GM19328 (cell line): Measurements from ENCODE around the gene SH3PXD2A.

Source experiments
- ATAC-seq: cut with Tn5 transposase; IDR thresholded peaks from one replicate; pipeline ENCODE4 v1.9.1; 2021; ENCODE audit warnings: mild to moderate bottlenecking, moderate library complexity; ENCODE audit not compliant: unreplicated experiment

SH3PXD2A gene

DNA sequence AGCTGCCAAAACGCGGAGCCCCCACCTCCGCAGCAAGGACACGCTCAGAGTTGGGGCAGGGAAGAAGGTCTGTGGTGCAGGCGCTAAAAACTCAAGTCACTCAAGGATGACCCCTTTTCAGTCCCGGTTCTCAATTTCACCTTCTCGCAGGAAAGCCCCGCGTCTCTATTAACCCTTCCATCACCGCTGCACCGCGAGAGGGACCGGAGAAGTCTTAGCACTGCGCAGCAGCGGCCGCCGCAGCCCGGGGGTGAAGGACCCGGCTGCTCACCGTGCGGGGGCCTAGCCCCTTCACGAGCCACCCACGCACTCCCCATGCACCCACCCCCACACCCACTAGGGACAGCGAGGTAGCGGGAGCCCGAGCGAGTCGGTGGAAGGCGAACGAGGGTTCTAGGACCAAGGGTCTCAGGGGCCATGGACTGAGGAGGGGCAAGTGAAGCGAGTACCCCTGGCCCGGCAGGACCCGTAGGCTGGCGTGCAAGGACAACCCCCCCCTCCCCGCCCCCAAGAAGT, 162.9 kb downstream of the SH3PXD2A start:
- no peak for ATAC-seq

GRCh38 chr10:103691723-103692435, 163.5 kb downstream of the SH3PXD2A start:
- no peak for ATAC-seq

- no peak for ATAC-seq
Observed at GRCh38 chr10:103691267-103691666, 164.1 kb downstream of the SH3PXD2A start.

GRCh38 chr10:103690281-103690680, 165.1 kb downstream of the SH3PXD2A start:
- ATAC-seq: no peak

GRCh38 chr10:103688491-103688890, 166.9 kb downstream of the SH3PXD2A start:
- ATAC-seq: no peak

DNA sequence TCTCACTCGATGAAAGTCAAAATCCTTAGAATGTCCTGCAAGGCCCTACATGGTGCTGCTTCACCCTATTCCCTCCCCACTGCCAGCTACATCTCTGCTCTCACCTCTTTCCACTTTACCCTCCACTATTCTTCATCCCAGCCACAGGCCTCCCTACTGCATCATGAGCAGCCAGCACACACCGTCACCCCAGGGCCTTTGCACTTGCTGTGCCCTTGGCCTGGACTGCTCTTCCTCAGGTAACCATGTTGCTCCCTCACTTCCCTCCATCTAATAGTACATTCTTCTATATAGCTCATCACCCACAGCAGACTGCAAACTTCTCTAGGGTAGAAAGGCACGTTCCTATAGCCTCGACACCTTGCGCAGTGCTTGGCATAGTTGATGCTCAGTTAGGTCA, 167.7 kb downstream of the SH3PXD2A start:
- ATAC-seq: no peak

GRCh38 chr10:103687172-103687571, 168.2 kb downstream of the SH3PXD2A start:
- no peak for ATAC-seq

- ATAC-seq: no peak
Observed at GRCh38 chr10:103685880-103686669, 169.3 kb downstream of the SH3PXD2A start.

GRCh38 chr10:103683851-103684250, 171.5 kb downstream of the SH3PXD2A start:
- ATAC-seq: no peak

DNA sequence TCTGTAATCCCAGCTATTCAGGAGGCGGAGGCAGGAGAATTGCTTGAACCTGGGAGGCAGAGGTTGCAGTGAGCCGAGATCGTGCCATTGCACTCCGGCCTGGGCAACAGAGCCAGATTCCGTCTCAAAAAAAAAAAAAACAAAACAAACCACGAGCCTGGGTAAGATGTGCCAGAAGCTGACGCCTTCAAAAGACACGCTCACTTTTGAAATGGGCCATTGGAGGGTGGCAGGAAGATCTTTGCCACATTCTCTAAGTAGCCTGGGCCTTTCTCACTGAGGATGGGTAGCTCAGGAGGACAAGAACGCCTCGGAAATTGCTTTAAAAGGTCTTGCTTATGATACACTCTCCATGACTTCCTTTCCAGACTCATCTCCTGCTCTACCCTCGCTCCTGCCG, 172.7 kb downstream of the SH3PXD2A start:
- ATAC-seq: no peak

GRCh38 chr10:103681617-103682399, 173.6 kb downstream of the SH3PXD2A start:
- no peak for ATAC-seq

GRCh38 chr10:103680869-103681236, 174.5 kb downstream of the SH3PXD2A start:
- no peak for ATAC-seq

- ATAC-seq: peak; percentile 67
Observed at GRCh38 chr10:103679096-103679790, 176.1 kb downstream of the SH3PXD2A start.

GRCh38 chr10:103678178-103678526, 177.2 kb downstream of the SH3PXD2A start:
- no peak for ATAC-seq

GRCh38 chr10:103677486-103678177, 177.7 kb downstream of the SH3PXD2A start:
- no peak for ATAC-seq

DNA sequence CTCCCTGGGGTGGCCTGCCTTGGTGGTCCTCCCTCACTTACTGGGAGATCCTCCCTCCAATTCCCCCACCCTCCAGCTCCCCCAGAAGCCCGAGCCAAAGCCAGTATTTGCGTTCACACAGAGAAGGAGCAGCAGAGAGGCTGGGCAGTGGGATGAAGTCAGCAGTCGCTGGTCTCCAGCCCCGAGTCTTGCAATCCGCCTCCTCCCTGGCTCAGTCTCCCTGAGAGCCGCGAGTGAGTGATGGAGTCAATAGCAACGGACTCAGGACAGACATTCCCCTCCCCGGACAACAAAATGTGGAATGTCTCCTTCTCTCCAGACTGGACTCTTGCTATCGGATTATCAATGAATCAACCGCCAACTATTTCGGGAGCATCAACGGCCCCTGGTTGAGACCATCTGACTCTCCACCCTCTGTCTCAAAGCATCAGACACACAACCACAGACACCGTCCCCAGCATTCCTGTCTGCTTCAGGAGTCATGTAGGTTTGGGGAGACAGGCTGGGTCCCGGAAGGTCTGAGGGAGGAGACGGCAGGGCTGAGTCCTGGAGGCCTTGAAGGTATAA, 178.4 kb downstream of the SH3PXD2A start:
- ATAC-seq: no peak

DNA sequence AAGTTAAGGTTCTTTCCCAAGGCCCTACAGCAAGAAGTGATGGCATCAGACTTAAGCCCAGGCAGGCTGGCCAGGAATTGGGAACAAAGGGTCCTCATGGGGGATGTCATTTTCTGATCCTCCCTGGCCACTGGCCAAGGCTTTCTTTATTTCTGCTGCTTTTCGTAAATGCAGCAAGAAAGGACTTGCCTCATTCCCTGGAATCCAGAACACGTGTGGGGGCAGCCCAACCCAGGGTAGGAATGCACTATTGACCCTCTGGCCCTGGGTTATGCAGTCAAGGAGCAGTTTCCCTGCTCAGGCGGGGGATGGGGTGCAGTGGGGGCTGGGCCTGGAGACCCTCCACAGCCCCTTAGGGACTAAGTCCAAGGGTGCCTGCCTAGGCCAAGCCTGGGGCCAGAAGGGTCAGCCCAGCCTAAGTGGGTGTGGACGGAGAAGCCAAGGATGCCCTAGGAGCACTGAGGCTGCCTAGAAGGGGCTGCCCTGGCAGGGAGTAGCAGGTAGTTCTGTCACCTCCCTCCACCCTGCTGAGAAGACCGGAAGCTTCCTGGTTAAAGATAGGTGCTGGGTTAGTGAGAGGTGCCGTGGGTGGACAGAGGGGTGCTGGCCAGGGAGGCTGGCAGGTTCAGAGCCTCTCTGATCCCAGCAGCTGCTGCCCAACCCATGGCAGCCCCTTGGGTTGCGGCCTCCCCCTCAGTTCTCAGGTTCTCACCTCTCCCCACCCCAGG, 179.2 kb downstream of the SH3PXD2A start:
- no peak for ATAC-seq

DNA sequence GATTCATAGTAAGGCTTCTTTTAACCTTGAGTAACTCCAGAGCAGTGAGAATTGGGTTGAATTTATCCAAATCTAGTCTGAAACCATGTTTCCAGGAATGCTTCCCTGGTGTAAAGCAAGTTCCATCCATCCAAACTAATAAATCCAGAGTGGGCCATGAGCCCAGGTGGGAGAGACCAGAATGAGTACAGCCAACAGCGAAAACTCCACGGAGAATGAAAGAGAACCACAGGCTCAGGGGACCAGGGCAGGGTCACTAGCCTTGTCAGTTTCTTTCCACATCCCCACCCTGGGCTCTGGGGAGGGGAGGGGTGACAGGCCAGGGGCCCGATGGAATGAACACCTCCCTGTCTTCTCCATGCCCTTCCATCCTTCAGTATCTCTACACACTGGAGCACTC, 181.8 kb downstream of the SH3PXD2A start:
- ATAC-seq: no peak

- no peak for ATAC-seq
Observed at GRCh38 chr10:103672345-103672744, 183.0 kb downstream of the SH3PXD2A start.
